Endothelial cell of umbilical vein (primary cell): ENCODE measurements around the gene FAM131C. TPM values are rescaled to one million over a fixed set of nuclear protein-coding genes. Genes with fewer than 3 reads are reported as not detected.
"Not testable (repeated sequence)": the region's sequence is repeated elsewhere in the genome, so short reads cannot be mapped to it uniquely, and the experiment has no call there.

ENCODE experiments used
- BruUV-seq: library from RNA; stranded (reverse); fragments of 400-500 nt; replicated peaks from 2 replicates; lab custom pipeline; 2021; lab: Mats Ljungman, UMichigan
- CTCF ChIA-PET: fragments of 300-600, 350-600 bp; sonication (Branson Sonifier 250); formaldehyde crosslinking; loops from one replicate; lab custom pipeline; 2021; ENCODE audit warnings: antibody characterized with exemption, inconsistent platforms; lab: Charles Lee
- POLR2A ChIA-PET: fragments of 300-600, 350-600 bp; sonication (Branson Sonifier 250); formaldehyde crosslinking; loops from one replicate; lab custom pipeline; 2021; ENCODE audit warnings: antibody characterized with exemption, inconsistent platforms; lab: Charles Lee
- DNase-seq: peaks from one replicate; pipeline ENCODE4 v3.0.0-alpha.2; 2011; ENCODE audit warnings: low read depth, low spot score
- FAIRE-seq: peaks from 2 replicates; lab custom pipeline; 2011; peaks lifted over from hg19 to GRCh38; lab: Jason Lieb, UNC
- H2AFZ ChIP-seq: 2 replicates; pipeline ENCODE4 v1.6.0; 2012; ENCODE audit warnings: low read depth, low read length, control low read depth, inconsistent platforms
- H3K27ac ChIP-seq: 2 replicates; pipeline ENCODE4 v1.5.1; 2011; ENCODE audit warnings: low read depth, mild to moderate bottlenecking, control low read depth, low read length, moderate library complexity; ENCODE audit not compliant: insufficient read depth
- H3K27me3 ChIP-seq, 2 experiments: 2 replicates each; pipeline versions ENCODE4 v1.6.0 to v1.6.1; 2011; ENCODE audit warnings: low read length in 2 of 2, mixed read lengths in 1 of 2; ENCODE audit not compliant: control insufficient read depth in 2 of 2, insufficient read depth in 2 of 2
- H3K36me3 ChIP-seq, 2 experiments: 2 replicates in 1 of 2; 3 replicates in 1 of 2; pipeline ENCODE4 v1.5.1; 2011; ENCODE audit warnings: low read length in 2 of 2, mild to moderate bottlenecking in 1 of 2, moderate library complexity in 1 of 2; ENCODE audit not compliant: control insufficient read depth in 2 of 2, insufficient read depth in 2 of 2; ENCODE audit errors: extremely low read depth in 1 of 2
- H3K4me1 ChIP-seq: 3 replicates; pipeline ENCODE4 v1.5.1; 2011; ENCODE audit warnings: mild to moderate bottlenecking, low read length; ENCODE audit not compliant: control insufficient read depth, insufficient read depth; ENCODE audit errors: extremely low read depth
- H3K4me2 ChIP-seq: 2 replicates; pipeline ENCODE4 v1.6.1; 2011; ENCODE audit warnings: low read length, control low read depth, mixed read lengths; ENCODE audit not compliant: insufficient read depth
- H3K4me3 ChIP-seq, 3 experiments: fragments of 200-600 bp in 1 of 3; sonication (generic), shearing (Covaris generic) in 1 of 3; replicated peaks in 1 of 3; 2 replicates each; pipeline ENCODE4 v1.5.1; 2011 to 2016; ENCODE audit warnings: control low read depth in 3 of 3, low read length in 3 of 3, mild to moderate bottlenecking in 2 of 3, inconsistent platforms in 1 of 3, low read depth in 1 of 3, moderate library complexity in 1 of 3; ENCODE audit not compliant: insufficient read depth in 1 of 3
- H3K79me2 ChIP-seq: 2 replicates; pipeline ENCODE4 v1.6.0; 2012; ENCODE audit warnings: low read length, inconsistent platforms; ENCODE audit not compliant: control insufficient read depth, insufficient read depth
- H3K9ac ChIP-seq: replicated peaks from 2 replicates; pipeline ENCODE3; 2011; ENCODE audit warnings: low read length, control low read depth; ENCODE audit not compliant: insufficient read depth; ENCODE audit errors: extremely low read depth
- H3K9me1 ChIP-seq: replicated peaks from 3 replicates; pipeline ENCODE4 v1.6.0; 2011; ENCODE audit warnings: mild to moderate bottlenecking, low read length; ENCODE audit not compliant: control insufficient read depth, insufficient read depth; ENCODE audit errors: extremely low read depth
- H3K9me3 ChIP-seq: replicated peaks from 2 replicates; pipeline ENCODE4 v1.5.1; 2012; ENCODE audit warnings: low read length, inconsistent platforms; ENCODE audit not compliant: control insufficient read depth, insufficient read depth
- H4K20me1 ChIP-seq: replicated peaks from 2 replicates; pipeline ENCODE3; 2011; ENCODE audit warnings: mild to moderate bottlenecking, low read length; ENCODE audit not compliant: control insufficient read depth, insufficient read depth; ENCODE audit errors: extremely low read depth
- EZH2 ChIP-seq: IDR thresholded peaks from 2 replicates; pipeline ENCODE4 v1.6.1; 2012; ENCODE audit warnings: borderline replicate concordance, low read depth, mild to moderate bottlenecking, moderate library complexity, low read length, inconsistent platforms; ENCODE audit not compliant: severe bottlenecking
- GATA2 ChIP-seq: IDR thresholded peaks from 2 replicates; pipeline ENCODE4 v1.7.0; 2011; ENCODE audit warnings: low read depth, mild to moderate bottlenecking, moderate library complexity, mixed read lengths, low read length; ENCODE audit not compliant: insufficient read length, insufficient read depth
- JUN ChIP-seq: IDR thresholded peaks from 2 replicates; pipeline ENCODE4 v1.6.1; 2011; ENCODE audit warnings: borderline replicate concordance, low read depth; ENCODE audit not compliant: insufficient read length, insufficient read depth
- dilution Hi-C: fragments of 300-500 bp; cut with MboI; formaldehyde crosslinking; loops from one replicate; pipeline ENCODE4 v1.15.0; 2019; ENCODE audit warnings: low sequenced_read_pairs; ENCODE audit not compliant: extremely low pct_ligation_motif_present
- intact Hi-C: fragments of 100-400 bp; cut with micrococcal nuclease; formaldehyde crosslinking; loops from one replicate; pipeline ENCODE4 v1.10.0; 2022
- polyA plus RNA-seq, 4 experiments: library from polyadenylated mRNA; depleted of rRNA in 3 of 4; stranded (reverse) in 3 of 4; unstranded in 1 of 4; fragments of >200 nt; gene quantifications; 2 replicates each; pipeline versions ENCODE4 v1.2.1 to v1.2.3, GENCODE V29; 2011 to 2012; ENCODE audit warnings: missing spikeins in 1 of 4
- total RNA-seq: library from RNA; stranded (reverse); gene quantifications from 2 replicates; pipeline ENCODE4 v1.2.3, GENCODE V29; 2021
- TF ChIP-seq, protein P1 (sequence below), 2 donors: IDR thresholded peaks; 1 replicate in 1 of 2; 2 replicates in 1 of 2; pipeline ENCODE4 v1.5.1; 2011; ENCODE audit warnings: low read length in 2 of 2, mild to moderate bottlenecking in 2 of 2, moderate library complexity in 2 of 2, control low read depth in 1 of 2, inconsistent platforms in 1 of 2, low read depth in 1 of 2; ENCODE audit not compliant: insufficient read depth in 1 of 2; ENCODE audit errors: extremely low read depth in 1 of 2

The FAM131C gene
- total and polyA plus RNA-seq, 2 donors (not counting 3 experiments of a cell fraction or from before 2014, with no cell fraction given), result 0.23 TPM; not detected in 1

- H3K4me1 ChIP-seq, H3K4me2 ChIP-seq, H3K9me3 ChIP-seq, DNase-seq, FAIRE-seq, H3K36me3 ChIP-seq, H3K9ac ChIP-seq, dilution Hi-C loops, H3K9me1 ChIP-seq, H3K79me2 ChIP-seq, H3K27ac ChIP-seq, POLR2A ChIA-PET, H4K20me1 ChIP-seq, H3K27me3 ChIP-seq, intact Hi-C loops, H2AFZ ChIP-seq, BruUV-seq, H3K4me3 ChIP-seq: not testable (repeated sequence)
- CTCF ChIA-PET, result interaction anchor here (0.6 to 1.0 kb wide), 3 partner anchors 17 to 162 kb away, joined by 3 to 4 read pairs (median 4); no protein-coding TSS in a partner anchor
- TF ChIP-seq EZH2, result peak; percentile 19
Measured at GRCh38 chr1:16026302-16026701, 47.1 kb downstream of the FAM131C start.

DNA sequence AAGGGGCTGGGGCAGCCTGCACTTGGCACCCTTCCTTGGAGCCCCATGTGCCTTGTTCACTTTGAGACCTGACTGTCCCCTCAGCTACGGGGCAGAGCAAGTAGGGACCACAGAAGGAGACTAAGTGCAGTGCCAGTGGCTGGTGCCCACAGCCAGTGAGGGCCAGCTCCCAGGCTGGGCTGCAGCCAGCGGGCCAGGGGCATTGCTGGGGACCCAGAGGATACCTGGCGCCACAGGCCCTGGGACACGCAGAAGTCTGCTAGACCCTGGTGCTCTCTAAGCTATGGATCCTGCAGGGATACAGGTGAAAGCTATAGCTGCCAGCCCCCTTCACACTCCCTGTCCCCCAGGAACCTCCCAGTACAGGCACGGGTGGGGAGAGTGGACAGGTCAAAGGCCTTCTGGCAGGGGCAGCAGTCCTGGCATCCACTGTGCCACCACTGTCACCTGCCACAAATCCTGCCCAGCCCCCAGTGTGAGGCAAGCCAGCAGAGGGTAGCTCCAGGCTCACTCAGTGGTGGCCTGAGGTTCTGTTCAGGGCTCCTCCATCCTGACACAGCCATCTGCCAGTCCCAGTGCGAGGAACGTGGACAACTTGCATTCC lies 50.3 kb downstream of the FAM131C start:
- ChIA-PET CTCF (interaction anchor here (1.2 kb wide), 1 partner anchor 9 kb away, joined by 3 read pairs; no protein-coding TSS in a partner anchor), POLR2A (no interaction called here)
- no TSS peak for BruUV-seq
- Histone ChIP-seq H3K9ac (no peak overlapping the region), H4K20me1 (no peaks in the 10 kb centered on the region), H3K27ac (no peak overlapping the region), H3K9me1 (no peaks in the 10 kb centered on the region), H3K9me3 (no peaks in the 10 kb centered on the region), H2AFZ (no peak overlapping the region), H3K27me3 (no peaks in the 10 kb centered on the region), H3K36me3 (no peaks in the 10 kb centered on the region), H3K4me2 (no peak overlapping the region), H3K4me1 (no peaks in the 10 kb centered on the region), H3K79me2 (no peaks in the 10 kb centered on the region), H3K4me3 (no peak overlapping the region)
- dilution Hi-C loops, result no loop called here
- FAIRE-seq (no peak), DNase-seq (no peak)
- intact Hi-C loops, result no loop called here
- TF ChIP-seq JUN, result no peak
- no peak for TF ChIP-seq GATA2
- TF ChIP-seq, protein P1, sequence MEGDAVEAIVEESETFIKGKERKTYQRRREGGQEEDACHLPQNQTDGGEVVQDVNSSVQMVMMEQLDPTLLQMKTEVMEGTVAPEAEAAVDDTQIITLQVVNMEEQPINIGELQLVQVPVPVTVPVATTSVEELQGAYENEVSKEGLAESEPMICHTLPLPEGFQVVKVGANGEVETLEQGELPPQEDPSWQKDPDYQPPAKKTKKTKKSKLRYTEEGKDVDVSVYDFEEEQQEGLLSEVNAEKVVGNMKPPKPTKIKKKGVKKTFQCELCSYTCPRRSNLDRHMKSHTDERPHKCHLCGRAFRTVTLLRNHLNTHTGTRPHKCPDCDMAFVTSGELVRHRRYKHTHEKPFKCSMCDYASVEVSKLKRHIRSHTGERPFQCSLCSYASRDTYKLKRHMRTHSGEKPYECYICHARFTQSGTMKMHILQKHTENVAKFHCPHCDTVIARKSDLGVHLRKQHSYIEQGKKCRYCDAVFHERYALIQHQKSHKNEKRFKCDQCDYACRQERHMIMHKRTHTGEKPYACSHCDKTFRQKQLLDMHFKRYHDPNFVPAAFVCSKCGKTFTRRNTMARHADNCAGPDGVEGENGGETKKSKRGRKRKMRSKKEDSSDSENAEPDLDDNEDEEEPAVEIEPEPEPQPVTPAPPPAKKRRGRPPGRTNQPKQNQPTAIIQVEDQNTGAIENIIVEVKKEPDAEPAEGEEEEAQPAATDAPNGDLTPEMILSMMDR (IDR thresholded peaks at IDR 0.05; ENCODE audit: extremely low read depth in 1 of 2, insufficient read depth in 1 of 2, low read depth in 1 of 2, low read length in 2 of 2), result no peak
- TF ChIP-seq EZH2, result no peak
